ENCODE data around the gene PCLO.

The PCLO gene

DNA sequence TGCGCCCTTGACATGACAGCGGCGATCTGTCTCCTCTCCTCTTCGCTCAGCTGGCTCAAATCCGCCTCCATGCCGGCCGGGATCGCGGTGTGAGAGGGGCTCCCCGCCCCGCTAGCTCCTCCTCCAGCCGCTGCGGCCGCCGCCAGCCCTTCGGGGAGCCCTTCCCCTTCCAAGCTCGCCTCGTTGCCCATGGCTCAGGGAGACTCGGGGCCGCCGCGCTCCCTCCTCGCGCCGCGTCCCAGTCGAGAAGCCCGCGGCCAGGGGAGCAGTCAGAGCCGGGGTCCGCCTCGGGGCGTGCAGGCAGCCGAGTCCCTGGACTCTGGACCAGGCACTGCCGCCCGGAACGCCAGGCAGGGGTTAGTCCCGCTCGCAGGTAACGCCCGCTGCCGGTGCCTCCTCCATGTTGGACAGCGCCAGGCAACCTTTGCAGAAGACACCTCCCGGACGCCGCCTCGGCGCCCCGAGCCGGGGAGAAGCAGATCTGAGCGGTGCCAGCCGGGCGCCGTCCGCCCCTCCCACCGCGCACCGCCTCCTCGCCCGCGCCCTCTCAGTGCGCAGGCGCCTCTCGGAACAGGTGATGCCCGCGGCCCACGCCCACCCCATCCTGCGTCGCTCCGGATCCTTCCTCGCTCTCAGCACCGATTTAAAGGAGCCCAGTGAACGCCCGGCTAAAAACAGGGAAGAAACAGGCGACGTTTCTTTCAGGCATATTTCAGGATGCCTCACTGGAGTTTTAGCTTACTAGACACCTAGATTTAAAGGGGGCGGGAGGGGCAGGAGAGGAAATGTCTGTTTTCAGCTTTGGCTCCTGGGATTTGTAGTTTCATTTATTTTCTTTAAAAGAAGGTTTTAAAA, at the start of gene PCLO:
Gene PCLO, minus strand, starts transcription at position 483 of the 855 bp plus-strand sequence. Its CDS starts 292 bp downstream, at position 191.
- peak; percentile 37 for DNase-seq

GRCh38 chr7:83211685-83212084, 49.0 kb upstream of the PCLO start:
- DNase-seq, result no peak

- no peak for DNase-seq
Observed at GRCh38 chr7:83210479-83210878, 47.8 kb upstream of the PCLO start.

DNA sequence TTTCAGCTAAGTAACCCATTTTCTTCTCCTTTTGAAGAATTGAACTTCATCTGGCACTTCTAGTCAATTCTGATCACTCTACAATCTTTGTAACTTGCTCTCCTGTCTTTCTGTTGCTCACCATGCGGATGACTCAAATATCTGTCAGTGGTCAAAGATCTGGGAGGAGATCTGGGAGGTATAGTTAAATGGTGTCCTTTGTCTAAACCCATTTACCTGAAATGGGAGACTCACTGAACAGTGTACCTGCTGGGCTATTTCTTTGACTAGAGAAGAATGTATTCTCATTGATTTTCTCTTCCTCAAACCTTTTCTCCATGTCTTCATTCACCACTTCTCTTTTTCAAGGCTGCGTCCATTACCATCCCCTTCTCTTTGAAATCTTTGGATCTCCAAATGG, 42.0 kb upstream of the PCLO start:
- DNase-seq, result no peak

GRCh38 chr7:83201355-83201754, 38.7 kb upstream of the PCLO start:
- no peak for DNase-seq

GRCh38 chr7:83190659-83191389, 28.1 kb upstream of the PCLO start:
- no peak for DNase-seq

- DNase-seq, result no peak
Observed at GRCh38 chr7:83178796-83179195, 16.1 kb upstream of the PCLO start.

DNA sequence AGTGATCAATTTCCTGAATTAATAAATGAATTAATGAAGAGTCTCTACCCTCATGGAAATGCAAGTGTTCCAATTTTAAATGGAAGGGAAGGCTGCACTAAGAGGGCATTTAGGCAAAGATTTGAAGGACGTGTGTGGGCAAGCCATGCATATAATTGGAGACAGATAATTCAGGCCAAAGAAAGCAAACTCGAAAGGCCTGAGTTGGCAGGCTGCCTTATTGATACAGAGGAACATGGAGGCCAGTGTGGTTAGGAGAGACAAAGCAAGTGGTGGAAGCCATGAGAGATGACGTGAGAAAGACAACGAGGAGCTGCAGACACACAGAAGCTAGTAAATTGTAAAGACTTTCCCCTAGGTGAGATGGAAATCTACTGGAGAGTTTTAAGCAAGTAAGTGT, 15.4 kb upstream of the PCLO start:
- DNase-seq, result no peak

GRCh38 chr7:83173664-83174063, 11.0 kb upstream of the PCLO start:
- no peak for DNase-seq

GRCh38 chr7:83166781-83167180, 4.1 kb upstream of the PCLO start:
- DNase-seq, result no peak

DNA sequence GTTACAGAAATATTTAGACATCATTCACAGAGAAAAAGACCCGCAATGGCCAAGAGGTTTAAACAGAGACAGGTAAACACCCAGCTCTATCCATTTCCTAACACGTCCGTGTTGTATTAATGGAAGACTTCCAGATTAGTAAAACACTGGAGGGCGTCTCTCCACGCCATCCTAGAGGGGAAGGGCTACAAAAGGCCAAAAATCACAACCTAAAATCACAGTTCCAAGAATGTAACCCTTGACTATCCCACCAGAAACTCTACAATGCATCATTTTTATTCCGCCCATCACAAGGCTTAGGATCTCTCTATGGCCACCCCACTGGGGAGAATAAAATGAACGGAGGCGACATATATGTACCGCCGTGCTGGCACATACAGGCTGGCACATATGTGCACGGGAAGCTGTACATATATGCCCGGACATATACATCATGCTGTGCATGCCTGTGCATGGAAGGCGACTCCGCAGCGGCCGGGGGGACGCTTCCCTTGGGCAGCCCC, 734 bp downstream of the PCLO start:
- no peak for DNase-seq

DNA sequence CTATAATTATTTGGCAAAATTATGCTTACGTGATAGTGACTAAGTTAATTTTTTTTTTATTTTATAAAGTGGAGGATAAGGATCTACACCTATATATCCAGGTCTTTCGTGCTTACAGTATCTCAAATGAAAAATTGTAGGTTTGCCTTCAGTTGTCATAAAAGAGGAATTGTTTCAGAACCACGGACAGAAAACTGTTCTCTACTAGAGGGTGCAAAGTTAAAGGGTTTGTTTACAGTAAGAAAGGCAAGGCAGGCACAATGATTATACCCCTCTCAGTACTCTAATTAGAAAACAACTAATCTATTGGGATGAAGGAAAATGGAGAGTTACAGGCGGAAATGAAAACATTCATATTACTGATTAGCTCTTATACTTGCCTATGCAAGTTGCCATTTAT, 1.5 kb downstream of the PCLO start:
- DNase-seq, result no peak

GRCh38 chr7:83159731-83160130, 3.0 kb downstream of the PCLO start:
- DNase-seq, result no peak

- no peak for DNase-seq
Observed at GRCh38 chr7:83156006-83156405, 6.7 kb downstream of the PCLO start.

GRCh38 chr7:83155407-83155806, 7.3 kb downstream of the PCLO start:
- DNase-seq, result no peak

DNA sequence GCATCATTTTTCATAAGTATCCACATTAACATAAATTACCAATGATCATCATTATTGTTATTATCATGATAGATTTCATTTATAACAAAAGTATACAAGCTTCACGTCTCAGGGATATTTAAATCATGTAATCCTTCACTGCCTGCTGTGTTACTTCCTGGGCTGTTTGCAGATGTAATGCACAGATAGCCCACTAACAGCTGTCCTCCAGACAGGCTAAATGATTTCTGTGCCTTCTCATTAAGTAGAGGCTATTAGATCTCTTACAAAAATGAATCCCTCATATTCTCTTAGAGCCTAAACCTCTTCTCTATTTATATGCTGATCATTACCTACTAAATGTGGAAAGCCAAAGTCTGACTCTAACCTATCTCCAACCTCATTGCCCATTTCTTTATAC, 9.3 kb downstream of the PCLO start:
- DNase-seq, result no peak

DNA sequence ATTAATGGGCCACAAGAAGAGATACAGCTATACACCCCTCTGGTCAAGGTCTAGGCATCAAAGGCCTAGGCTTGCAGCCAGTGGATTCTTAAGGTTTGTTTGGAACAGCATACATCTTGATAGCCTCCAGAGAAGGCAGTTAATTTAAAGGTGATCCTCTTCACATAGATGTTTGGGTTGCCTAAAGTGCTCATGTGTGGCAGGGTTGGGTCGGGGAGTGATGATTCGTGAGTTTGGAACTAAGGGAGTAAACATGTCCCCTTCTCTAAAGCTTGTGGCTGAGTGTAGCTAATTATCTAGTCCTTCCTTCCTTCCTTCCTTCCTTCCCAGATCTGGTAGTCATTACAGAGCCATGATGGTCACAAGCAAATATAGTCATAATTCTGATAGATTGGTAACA, 12.4 kb downstream of the PCLO start:
- DNase-seq, result no peak

GRCh38 chr7:83149466-83149865, 13.2 kb downstream of the PCLO start:
- no peak for DNase-seq

DNA sequence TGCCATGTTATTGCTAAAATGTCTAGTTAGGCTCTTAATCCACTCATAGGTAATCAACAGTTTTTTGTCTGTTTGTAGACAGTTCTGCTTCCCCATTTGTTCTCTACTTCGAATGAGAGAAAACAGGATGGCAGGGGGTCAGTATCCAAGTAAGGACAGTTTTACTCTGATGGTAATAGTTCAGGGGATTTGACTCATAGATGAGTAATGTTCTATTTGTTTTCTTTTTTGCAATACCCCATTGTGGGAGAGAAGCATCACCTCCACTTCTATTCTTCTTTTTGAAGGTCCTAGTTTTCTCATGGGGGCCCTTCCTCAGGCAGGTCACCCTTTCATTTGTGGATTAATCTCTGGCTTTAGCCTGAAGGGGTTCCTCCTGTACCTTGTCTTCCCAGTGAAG, 13.9 kb downstream of the PCLO start:
- no peak for DNase-seq

- DNase-seq, result no peak
Observed at GRCh38 chr7:83143107-83143506, 19.6 kb downstream of the PCLO start.

DNA sequence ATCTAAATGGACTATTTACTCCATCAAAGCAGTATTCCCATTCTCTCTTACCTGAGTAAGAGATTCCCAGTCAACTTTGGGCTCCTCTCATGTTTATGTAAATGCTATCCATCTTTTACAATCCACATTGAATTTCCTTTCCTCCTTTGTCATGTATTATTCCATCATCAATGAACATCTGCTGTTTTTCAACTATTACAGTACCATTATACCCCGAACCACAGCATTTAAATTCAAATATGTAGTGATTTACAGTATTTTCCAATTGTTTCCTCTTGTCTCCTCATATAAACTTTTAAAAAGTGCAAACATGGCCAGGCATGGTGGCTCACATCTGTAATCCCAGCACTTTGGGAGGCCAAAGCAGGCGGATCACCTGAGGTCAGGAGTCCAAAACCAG, 20.3 kb downstream of the PCLO start:
- DNase-seq, result no peak

DNA sequence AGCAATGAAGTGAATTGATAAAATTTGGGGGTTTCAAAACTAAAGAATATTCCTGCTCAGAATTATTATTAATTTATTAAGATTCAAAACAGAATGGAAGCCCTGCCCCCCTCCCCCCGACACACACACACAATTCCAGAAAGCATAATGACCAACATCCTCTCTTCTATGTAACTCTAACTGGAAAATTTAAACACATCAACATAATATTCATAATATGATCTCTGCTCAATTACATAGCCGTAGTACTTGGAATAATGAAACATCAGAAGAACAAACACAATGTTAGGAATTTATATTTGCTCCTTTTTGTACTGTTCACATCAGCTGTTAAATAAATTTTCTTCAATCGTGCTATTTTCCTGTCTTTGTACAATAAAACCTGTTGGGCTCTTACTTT, 20.8 kb downstream of the PCLO start:
- DNase-seq, result no peak

DNA sequence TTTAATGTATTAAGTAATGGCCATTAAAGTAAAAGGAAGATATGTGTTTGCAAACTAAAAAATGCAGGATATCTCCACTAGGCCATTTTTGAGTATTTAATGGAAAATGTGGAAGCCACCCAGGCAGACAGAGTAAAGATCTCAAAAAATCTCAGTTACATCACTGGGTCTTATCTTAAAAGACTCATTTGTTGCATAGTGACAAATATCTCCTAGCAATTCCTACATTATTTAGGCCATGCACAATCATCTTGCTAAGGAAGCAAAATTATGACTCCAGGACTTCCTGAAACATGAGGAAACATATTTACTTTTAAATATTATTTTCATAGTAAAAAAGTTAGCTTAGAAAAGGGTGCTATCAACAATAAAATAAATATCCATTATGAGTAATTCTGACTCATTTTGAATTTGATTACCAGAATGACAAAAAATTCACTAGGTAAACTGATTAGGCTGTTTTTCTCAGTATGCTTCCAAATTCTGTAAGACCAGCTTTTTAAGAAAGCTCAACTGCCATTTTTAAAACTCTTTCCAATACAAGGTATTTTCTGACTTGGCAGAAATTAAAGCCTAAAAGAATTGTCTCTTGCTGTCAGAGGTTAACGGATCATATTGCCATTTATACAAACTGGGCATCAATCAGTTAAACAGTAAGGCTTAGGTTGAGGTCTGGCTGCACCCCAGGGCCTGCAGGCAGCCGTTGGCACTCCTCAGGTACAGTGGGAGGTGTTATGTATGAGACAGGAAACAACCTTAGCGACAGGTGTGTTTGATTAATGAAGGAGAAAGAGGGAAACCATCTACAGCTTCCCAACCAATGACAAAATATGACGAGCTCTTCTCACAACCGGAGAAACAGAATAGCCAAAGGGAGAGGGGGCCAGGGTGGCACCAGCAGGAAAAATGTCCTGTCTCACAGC, 31.8 kb downstream of the PCLO start:
- DNase-seq, result no peak
